Left colon (tissue), 2 donors: Measurements from ENCODE around the gene EBF4. TPM values are rescaled to one million over a fixed set of nuclear protein-coding genes. Genes with fewer than 3 reads are reported as not detected.
A peak's percentile ranks its signal among the peaks of the same experiment; 100 is the strongest.

Source experiments
- ATAC-seq: fragments of 200-7000 bp; cut with Tn5 transposase; one replicate; pipeline ENCODE4 v1.9.1; 2020; ENCODE audit warnings: mild to moderate bottlenecking, moderate library complexity
- DNase-seq, 2 donors: peaks; one replicate each; pipeline ENCODE4 v3.0.0-alpha.2; 2020
- intact Hi-C, 2 donors: fragments of 100-400 bp; cut with DNase I in 1 of 2; cut with micrococcal nuclease in 1 of 2; formaldehyde crosslinking; loops; one replicate each; pipeline versions ENCODE4 v1.11.2 to v1.14.0; 2022; cut with DNase I, micrococcal nuclease
- total RNA-seq, 2 donors: library from RNA; stranded (reverse); fragmentation: NEBNext Ultra II Directional; extraction: Animal tissue kit (Norgen Biotek cat#: 25700); gene quantifications; one replicate each; pipeline ENCODE4 v1.2.1, GENCODE V29; 2021
- donor health status: DM: no; HTN: no; CAD: no.
- donor health status: DM: yes; HTN: yes; CAD: no.

The EBF4 gene
- total RNA-seq, 2 donors from 2014 or later: 1.9 to 8.2 TPM

DNA sequence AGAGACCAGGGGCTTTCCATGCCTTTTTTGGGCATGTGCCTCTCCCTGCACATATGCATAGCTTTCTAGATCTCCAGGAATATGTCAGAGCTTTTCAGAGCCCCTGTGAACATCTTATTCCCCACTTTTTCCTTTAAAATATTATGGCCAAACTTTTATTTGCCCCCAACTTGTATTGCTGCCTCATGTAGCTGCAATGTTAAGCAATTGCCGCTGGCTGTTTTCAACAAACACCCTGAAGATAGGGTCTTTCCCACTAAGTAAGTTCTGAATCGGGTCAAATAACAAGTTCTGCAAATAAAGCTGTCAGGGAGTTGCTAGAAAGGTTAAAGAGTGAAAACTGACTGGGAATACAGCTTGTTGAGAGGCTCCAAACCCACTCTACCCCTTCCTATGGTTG lies 42.3 kb downstream of the EBF4 start:
- intact Hi-C loops: no loop called here
- DNase-seq (no peak), ATAC-seq (no peak)

DNA sequence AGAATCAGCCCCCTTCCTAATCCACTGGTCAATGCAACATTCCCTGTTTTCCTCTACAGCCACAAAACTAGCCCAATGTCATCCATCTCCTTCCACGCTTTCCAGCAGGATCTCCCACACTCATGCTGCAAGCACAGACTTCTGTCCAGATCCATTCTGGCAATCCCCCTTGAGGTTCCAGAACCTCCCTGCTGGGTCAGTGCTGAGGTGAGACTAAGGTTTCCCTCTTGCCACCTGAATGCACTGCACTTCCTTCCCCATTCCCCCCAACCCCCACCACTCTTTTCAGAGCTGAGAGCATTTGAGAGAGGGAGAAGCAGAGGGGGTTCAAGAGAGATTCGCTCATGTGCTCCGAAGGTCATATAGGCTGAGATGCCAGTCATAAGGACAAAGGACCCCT lies 43.9 kb downstream of the EBF4 start:
- intact Hi-C loops: no loop called here
- no peak for DNase-seq
- no peak for ATAC-seq

DNA sequence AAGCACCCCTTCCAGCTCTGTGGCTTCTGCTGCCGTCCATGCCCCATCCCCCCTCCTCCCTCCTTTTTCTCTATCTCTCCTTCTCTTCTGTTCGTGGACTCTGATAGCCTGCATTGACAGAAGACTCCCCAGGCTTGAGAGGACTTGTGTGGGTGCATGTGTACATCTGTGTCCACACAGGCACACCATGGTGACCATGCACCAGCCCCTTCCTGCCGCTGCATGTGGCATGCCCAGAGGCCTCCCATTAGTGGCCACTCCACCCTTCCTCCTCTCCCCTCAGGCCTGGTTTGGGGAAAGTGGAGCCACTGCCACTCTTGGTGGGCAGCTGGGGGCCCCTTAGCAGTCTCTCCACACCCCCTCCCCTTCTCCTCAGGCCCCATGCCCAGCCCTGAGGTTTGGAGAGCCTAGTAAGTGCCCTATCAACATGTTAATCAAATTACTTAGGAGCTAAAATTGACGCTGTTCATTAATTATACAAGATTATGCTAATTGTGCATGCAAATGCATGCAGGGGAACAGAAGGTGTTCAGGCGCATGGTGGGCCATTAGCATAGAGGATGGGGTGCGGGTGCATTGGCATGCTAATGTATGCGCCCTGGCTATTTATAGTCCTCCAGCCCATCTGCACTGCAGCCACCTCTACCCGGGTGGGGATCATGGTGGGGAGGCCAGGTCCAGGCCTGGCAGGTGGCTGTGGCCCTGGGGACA lies 45.9 kb downstream of the EBF4 start:
- ATAC-seq: no peak
- no peak for DNase-seq
- intact Hi-C loops: no loop called here

DNA sequence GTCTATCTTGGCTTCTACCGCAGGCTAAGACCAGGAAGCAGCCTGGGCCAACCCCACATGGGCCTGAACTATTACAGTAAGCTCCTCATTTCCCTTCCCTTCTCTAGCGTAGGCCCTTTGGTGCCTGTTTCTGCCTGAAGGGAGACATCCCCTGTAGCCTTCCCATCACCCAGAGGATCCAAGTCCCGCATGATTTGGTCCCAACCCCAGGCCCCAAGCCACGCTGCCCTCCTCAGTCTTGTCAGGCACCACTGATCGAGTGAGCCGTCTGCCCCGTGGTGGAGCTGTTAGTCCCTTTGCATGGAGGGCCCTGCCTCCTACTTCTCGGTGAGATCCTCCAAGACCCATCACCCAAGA lies 46.4 kb downstream of the EBF4 start:
- intact Hi-C loops: no loop called here
- DNase-seq (no peak), ATAC-seq (no peak)

DNA sequence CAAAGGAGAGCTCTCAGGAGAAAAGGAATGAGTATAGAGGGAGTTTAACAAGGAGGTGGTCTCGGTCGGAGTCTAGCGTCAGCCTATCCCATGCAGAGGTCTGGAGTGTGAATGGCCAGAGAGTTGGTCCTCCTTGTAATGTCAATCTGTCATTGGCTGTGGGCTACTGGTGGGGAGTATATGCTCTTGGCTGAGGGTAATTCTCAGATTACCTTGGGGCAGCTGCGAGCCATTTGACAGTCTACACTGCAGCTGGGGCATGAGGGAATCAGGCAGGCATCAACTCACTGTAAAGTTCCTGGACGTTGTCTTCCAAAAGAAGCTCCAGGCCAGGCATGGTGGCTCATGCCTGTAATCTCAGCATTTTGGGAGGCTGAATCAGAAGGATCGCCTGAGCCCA lies 48.1 kb downstream of the EBF4 start:
- no peak for DNase-seq

DNA sequence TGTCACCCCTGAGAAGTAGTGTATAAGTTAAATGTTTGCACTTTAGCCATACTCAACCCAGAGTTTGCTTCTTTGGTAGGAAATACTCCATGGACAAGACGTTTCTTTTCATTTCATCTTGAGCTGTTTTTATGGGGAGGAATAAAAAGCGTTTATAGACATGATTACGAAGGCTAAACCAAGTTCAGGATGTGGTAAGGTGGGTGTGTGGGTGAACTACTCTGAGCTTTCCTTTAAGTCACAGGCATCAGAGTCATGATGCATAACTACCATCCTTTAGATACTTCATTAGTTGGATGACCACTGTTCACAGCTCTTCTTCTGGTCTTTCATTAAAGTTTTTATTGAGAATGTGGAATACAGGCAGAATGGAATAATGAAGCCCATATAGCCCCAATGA lies 48.9 kb downstream of the EBF4 start:
- ATAC-seq (peak; percentile 37), DNase-seq (no peak)
- intact Hi-C loops: no loop called here

More for the DNA sequence above, 48.1 kb downstream of the EBF4 start:
- intact Hi-C loops: no loop called here
- ATAC-seq: no peak

DNA sequence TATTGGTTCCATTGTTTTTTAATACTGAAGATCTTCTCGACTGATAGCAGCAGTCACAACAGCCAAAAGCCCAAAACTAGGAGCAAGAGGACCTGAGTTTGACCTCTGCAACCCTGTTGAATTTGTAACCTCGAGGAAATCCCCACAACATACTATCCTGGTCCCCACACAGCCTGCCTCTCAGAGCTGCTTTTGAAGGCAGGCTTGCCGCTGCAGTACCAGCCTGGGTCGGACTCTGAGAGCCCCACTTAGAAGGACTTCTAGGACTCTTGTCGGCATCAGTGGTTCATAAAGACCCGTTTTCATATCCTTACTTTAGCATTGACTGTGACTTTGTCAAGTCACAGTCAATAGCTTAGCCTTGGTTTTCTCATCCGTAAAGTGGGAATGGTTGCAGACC lies 49.3 kb downstream of the EBF4 start:
- no peak for DNase-seq
- intact Hi-C loops: no loop called here

DNA sequence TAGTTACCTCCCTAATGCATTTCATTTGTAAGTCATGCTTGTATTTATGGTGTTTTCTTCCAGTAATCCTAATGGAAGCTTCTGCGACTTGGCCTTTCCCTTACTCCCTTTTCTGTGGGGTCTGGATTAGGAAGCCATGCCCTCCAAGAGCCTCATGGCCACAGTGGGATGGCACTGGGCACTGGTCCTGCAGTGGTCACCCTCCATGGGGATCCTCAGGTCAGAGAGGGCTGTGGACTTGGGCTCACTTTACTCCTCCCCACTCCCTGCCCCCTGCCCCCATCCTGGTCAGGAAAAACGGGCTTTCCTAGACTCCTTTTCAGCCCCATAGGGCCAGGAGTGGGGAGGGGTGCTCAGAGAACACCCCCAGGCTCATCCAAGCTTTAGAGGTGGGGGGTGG lies 49.9 kb downstream of the EBF4 start:
- ATAC-seq (no peak), DNase-seq (no peak)
- intact Hi-C loops: no loop called here

More for the DNA sequence above, 49.3 kb downstream of the EBF4 start:
- no peak for ATAC-seq

DNA sequence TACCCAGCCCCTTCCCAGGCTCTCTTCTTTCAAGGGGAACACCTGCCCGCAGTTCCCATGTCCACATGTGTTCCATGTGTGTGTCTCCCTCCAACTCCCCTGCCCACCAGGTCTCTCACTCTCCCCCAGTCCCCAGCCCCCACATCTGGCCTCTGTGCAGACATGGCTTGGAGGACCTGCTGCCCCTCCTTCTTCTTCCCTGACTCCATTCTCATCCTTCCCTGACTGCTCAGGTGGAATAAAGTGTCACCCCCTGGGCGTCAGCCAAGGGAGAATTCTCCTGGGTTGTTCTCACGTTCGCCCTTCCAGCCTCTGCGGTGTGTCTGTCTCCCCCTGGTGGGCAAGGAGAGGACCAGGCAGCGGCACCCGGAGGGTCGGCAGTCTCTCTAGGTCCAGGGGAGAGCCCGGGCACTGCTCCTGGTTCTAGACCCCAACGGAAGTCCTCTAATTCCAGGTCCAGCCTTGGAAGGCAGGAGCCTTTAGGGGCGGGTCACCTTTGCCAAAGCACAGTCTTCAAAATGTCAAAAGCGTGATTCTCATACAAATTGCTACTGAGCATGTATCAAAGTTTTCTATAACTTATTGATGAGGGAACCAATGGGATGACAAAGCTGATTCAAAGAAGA lies 50.5 kb downstream of the EBF4 start:
- peak; percentile 71 for ATAC-seq

DNA sequence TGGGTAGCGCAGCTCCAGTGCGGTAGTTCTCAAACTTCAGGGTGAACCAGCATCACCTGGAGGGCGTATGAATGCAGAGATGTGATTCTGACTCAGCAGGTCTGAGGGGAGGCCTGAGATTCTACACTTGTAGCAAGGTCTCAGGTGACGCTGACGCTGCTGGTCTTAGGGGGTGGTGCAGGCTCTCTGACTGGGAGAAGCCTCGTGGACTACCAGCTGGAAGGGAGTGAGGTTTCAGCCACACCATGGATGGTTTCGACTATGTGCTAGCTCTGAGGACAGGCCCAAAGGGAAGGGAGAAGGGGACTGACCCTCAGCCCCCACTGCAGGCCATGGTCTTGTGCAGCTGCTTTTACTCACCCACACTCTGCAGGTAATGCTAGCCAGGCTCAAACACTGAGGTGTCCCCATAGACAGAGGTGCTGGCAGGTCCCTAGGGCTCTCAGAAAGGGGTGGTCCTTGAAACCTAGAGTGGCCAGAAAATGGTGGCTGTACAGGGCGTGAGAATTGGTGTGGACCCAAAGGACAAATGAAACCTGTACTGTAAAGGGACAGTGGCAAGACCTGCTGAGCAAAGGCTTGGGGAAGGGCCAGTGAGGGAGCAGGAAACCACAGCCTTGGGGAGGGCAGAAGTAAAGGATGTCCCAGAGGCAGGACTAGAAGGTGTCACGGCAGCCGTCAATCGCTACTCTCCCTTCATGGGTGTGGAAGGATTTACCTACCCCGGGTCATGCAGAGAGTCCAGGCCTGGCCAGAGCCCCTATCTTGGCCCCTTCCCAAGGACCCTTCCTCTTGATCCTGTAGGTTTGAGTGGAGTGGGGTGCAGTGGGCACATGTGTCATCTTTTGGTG lies 52.7 kb downstream of the EBF4 start:
- ATAC-seq (no peak), DNase-seq (no peak)

More for the DNA sequence above, 50.5 kb downstream of the EBF4 start:
- peak in 1 of 2 donors; percentile 59 for DNase-seq
- intact Hi-C loops: no loop called here

DNA sequence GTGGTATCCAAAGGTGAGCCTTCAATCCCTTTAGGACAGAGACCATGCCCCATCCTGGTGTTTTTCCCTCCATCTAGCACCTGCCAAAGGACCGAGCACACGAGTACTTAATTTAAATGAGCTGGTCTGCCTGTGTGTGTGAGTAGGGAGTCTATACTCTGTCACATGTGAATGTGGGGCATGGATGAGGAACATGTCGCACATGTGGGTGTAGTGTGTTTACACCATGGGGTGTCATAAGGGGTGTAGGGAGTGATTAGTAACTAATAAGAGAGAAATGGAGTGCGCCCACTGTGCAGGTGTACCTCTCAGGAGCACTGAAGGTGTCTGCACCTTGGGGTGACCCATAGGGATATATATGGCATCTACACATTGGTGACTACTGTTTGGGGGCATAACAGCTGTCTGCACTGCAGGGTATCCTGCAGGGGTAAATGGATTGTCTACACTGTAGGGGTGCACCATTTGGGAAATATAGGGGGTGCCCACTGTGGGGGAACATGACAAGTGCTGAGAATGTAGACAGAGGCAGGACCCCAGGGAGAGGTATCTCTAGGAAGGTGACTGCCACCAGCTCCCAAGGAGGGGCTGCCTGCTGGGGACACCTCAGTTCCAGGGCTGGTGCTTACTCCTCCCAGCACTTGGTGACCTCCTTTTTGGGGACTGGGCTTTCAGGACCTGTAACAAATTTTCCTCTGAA lies 53.5 kb downstream of the EBF4 start:
- DNase-seq (no peak), ATAC-seq (no peak)
- intact Hi-C loops: no loop called here

More for the DNA sequence above, 52.7 kb downstream of the EBF4 start:
- intact Hi-C loops: no loop called here

DNA sequence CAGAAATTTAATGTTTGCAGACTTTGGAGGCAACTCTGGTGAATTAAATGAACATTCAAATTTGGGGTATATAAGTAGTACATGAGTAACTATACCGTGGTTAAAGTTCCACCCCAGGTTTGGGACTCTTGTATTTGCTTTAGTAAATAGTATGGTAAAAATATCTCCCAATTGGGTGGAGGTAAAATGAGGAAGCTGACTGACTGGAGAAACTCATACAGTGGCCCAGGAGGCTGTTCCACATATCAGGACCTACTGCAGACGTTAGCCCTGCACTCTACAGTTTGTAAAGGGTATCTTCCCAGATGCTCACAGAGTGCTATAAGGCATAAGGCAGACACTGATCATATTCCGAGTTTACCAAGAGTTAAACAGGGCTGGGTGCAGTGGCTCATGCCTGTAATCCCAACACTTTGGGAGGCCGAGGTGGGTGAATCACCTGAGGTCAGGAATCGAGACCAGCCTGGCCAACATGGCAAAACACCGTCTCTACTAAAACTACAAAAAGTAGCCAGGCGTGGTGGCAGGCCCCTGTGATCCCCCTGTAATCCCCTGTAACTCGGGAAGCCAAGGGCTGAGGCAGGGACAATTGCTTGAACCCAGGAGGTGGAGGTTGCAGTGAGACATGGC lies 54.2 kb downstream of the EBF4 start:
- ATAC-seq: peak; percentile 13
- no peak for DNase-seq
- intact Hi-C loops: no loop called here

DNA sequence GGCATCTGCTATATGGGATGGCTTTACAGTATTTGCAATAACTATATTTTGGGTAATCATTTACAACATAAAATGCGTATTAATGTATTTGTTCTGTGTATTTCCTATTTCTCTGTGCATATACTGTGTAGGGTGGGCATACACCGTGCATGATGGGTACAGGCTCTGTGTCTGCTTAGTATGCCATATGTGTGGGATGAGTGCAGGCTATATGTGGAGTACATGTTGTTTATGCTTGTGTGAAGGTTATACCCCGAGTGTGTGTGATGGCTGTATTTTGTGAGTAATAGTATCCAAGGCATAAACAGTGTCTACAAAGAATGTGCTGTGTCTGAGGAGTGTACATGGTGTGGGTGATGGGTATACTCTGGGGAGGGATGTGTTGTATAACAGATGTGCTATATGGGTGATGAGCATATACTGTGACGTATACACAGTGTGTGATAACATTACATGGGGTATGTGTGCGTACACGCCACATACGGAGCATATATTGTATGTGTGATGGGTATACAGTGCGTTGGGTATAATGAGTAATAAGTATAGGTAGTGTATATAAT lies 55.2 kb downstream of the EBF4 start:
- DNase-seq (no peak), ATAC-seq (no peak)
- intact Hi-C loops: no loop called here

DNA sequence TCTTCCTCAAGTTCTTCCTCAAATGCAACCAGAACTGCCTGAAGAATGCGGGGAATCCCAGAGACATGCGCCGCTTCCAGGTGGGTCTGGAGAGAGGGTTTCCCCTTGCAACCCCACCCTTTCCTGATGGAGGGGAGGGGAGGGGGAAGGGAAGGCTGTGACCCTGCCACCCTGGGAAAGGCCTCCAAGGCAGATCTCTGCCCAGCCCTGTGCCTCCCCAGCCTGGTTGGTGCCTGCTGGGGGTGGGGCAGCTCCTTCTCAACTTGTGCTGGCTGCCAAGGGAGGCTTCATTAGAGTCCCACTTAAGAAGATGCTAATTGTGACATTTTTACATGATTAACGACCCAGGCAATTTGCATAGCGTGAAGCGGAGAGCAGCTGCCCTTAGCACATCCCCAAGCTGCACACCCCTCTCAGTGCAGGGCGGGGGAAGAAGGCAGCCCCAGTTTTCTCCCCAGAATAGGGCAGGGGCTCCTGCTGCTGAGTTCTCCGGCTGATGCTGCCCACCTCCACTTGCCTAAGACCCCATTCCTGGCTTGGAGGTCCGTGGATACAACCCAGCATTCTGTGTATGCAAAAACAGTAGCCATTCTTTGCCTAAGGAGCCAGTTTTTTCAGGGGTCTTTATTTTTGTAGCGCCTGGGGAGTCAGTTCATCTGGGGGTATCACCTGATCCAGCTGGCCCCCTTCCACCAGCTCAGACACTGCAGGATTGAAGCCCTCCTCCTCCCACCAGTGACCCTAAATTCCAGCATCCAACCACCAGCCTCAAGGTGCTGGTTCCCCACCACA lies 56.2 kb downstream of the EBF4 start:
- intact Hi-C loops: no loop called here
- ATAC-seq (no peak), DNase-seq (no peak)

DNA sequence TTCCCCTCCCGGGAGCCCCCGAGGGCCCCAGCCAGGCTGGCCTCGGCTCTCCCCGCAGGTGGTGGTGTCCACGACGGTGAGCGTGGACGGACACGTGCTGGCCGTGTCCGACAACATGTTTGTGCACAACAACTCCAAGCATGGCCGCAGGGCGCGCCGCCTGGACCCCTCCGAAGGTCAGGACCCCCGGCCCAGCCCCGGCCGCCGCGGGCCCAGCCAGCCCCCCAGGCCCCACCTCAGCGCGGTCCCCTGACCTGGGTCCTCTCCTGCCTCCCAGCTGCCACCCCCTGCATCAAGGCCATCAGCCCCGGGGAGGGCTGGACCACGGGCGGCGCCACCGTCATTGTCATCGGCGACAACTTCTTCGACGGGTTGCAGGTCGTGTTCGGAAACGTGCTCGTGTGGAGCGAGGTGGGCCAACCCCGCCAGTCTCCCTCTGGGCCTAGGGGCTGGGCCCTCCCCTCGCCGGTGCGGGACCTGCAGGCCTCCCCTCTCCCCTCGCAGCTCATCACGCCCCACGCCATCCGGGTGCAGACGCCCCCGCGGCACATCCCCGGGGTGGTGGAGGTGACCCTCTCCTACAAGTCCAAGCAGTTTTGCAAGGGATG lies 56.9 kb downstream of the EBF4 start:
- intact Hi-C loops: no loop called here
- no peak for DNase-seq
- no peak for ATAC-seq

DNA sequence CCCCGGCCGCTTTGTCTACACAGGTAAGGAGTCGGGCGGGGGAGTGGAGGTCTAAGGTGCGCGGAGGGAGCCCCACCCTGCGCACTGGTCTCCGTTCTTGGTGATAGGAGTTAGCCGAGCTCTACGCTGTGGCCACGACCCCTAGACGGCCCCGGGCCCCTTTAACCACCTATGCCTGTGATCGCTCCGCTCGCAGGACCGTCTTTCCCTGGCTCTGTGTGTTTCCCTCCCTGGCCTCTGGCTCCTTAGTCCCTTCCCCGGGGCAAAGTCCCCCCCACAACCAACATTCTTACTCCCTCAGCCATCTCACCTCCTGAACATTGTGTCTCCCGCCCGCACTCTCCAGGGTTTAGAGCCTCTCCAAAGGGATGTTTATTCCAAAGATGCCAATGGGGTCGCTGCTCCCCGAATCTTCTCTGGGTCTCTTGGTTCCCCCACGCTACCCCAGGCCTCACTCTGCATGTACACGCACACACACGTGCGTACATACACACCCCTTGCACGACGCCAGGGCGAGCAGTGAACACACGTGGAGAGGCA lies 57.4 kb downstream of the EBF4 start:
- intact Hi-C loops: no loop called here
- ATAC-seq: peak; percentile 58
- DNase-seq: peak in 1 of 2 donors; percentile 35
